GM19438 (cell line): ENCODE results near the gene PKNOX2.

Experiments used
- ATAC-seq: cut with Tn5 transposase; IDR thresholded peaks from one replicate; pipeline ENCODE4 v1.9.1; 2021; ENCODE audit warnings: low read depth; ENCODE audit not compliant: unreplicated experiment

The PKNOX2 gene

GRCh38 chr11:125425601-125426000 is 261.1 kb downstream of the PKNOX2 start:
- ATAC-seq, result no peak

GRCh38 chr11:125426818-125427528 is 262.4 kb downstream of the PKNOX2 start:
- no peak for ATAC-seq

GRCh38 chr11:125428486-125429173 is 264.1 kb downstream of the PKNOX2 start:
- ATAC-seq, result no peak

GRCh38 chr11:125429174-125429707 is 264.7 kb downstream of the PKNOX2 start:
- ATAC-seq, result no peak

DNA sequence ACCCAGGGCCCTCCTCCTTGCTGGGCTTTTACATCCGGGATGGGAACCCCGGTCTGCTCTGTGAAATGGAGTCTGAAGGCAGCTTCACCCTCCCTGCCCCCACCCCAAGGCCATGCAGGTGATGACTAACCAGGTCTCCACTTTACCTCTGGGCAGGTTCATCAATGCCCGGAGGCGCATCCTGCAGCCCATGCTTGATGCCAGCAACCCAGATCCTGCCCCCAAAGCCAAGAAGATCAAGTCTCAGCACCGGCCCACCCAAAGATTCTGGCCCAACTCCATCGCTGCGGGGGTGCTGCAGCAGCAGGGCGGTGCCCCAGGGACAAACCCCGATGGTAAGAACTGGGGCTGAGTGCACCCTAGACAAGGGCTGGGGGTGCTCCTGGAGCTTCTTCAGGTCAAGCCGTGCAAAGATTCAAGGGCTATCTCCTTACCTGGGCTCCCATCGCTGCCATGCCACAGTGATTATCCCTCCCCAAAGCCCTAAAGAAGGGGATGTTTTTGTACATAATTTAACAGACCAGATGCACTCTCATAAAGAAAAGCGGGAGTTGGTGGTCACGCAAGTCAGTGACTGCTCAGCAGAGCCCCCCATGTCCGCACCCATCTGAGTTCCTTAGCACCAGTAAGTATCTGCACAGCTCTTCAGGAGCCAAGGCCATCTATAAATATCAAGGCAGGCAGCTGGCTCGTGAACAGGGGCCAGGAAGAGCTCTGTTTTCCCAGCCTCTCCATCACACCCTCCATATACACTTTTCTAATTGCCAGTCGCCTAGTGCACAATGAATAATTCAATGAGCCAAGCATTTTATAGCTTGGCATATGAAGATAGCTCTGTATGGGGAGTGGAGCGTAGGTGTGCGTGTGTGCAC is 265.5 kb downstream of the PKNOX2 start:
- ATAC-seq, result no peak

- ATAC-seq, result no peak
These were observed 266.5 kb downstream of the PKNOX2 start for GRCh38 chr11:125431009-125431408.

- ATAC-seq, result no peak
These were observed 266.9 kb downstream of the PKNOX2 start for GRCh38 chr11:125431481-125431880.

DNA sequence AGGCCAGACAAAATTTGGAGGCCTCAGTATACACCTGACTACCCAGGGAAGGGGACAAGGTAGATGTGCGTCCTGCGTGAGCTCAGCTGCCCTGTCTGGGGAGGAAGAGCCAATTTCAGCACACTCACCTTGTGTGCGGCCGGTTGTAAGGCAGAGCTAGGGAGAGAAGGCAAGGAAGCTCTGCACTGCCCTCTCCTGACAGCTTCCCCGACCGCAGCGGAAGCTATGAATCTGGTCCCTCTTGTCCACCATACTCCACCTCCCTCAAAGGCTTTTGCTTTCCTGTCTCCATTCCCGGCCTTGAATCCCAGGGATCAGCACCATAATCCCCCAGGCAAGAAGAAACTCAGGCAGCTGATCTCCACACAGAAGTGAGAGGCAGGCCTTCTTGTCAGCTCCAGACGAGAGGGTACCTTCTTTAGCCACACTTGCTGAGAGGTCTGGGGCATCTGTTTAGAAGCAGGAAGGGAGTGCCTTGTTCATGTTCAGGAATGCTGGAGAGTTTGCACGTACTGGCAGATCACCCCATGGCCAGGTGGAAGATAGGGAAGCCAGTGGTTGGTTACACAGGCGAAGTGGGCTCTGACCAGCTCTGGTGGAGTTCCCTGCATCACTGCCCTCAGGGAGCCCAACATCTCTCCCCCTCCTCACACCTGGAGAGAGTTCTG is 269.0 kb downstream of the PKNOX2 start:
- ATAC-seq, result no peak

GRCh38 chr11:125435461-125436238 is 271.1 kb downstream of the PKNOX2 start:
- ATAC-seq, result no peak

GRCh38 chr11:125441648-125442410 is 277.3 kb downstream of the PKNOX2 start:
- ATAC-seq, result no peak

- ATAC-seq, result no peak
These were observed 278.4 kb downstream of the PKNOX2 start for GRCh38 chr11:125442946-125443345.

GRCh38 chr11:125443767-125444311 is 279.3 kb downstream of the PKNOX2 start:
- ATAC-seq, result no peak

DNA sequence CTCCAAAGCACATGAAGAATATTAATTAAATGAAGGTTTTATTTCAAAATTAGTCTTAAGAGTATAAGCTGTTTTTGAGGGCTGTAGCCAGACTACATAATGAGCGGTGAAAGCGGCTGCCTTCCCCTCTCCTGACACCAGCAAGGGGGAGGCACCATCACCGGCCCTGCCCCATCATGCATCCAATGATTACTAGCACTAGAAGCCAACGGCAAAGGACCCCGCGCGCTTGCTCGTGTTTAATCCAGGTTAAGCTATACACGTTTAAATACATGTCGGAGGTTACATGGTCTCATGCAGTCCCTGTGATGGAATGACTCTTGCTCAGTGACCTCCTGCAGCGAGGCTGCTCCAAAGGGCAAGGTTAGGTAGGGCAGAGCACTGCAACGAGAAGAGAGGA is 281.2 kb downstream of the PKNOX2 start:
- ATAC-seq, result no peak

- ATAC-seq, result no peak
These were observed 281.7 kb downstream of the PKNOX2 start for GRCh38 chr11:125446279-125446678.

- ATAC-seq, result no peak
These were observed 283.2 kb downstream of the PKNOX2 start for GRCh38 chr11:125447721-125448120.

GRCh38 chr11:125448136-125448535 is 283.6 kb downstream of the PKNOX2 start:
- no peak for ATAC-seq

GRCh38 chr11:125449565-125449964 is 285.0 kb downstream of the PKNOX2 start:
- no peak for ATAC-seq

DNA sequence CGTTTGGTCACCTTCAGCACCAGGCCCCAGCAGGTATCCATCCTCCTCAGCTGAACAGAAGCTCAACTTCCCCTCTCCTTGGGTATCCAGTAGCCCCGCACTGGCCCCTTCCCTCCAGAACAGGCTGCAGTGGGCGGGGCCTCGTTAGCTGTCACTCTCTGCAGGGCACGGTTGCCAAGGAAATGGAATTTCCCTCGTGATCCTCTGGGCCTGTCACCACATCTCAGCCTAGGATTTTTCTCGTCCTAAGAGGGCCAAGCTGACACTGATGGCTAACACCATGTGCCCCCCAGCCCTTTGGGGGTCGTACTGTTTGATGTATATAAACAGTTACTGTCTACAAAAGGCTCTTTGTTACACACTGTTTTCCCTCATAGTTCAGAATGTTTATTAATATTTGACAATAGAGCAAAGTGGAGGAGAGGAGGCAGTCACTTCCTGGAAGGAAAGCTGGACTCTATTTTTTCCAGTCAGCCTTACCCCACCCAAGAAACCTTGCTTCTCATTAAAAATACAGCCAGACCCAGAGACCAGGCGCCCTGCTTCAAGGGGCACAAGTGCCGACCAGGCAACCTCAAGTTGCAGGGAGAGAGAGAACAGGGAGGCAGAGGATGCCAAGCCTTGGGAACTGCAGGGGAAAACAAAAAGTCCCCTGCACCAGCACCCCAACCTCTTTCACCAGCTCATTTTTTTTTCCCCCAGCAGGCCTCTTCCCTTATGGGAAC is 287.0 kb downstream of the PKNOX2 start:
- no peak for ATAC-seq
